HG03442 (cell line): ENCODE results near the gene MBIP.

Experiments
- ATAC-seq: cut with Tn5 transposase; IDR thresholded peaks from one replicate; pipeline ENCODE4 v1.9.1; 2021; ENCODE audit warnings: mild to moderate bottlenecking, moderate library complexity; ENCODE audit not compliant: unreplicated experiment

The MBIP gene

DNA sequence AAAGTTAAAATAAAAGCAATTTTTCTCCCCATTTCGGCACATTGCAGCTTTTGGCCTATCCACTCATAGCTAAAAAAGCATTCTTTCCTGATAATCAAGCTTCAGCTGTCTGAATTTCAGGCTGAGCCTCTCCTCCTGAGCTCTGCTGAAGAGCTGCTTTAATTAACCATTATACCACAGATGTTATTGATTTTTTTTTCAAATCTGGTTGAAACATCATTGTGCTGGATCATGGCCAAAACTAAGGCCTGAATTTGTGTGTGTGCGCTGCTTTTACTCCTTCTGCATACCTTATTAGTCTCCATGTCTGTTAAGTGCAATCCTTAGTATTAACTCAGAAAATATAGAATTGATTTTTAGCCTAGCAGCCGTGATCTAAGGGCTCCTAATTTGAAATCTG lies 52.3 kb downstream of the MBIP start:
- no peak for ATAC-seq

GRCh38 chr14:36264595-36264994 lies 55.8 kb downstream of the MBIP start:
- no peak for ATAC-seq

DNA sequence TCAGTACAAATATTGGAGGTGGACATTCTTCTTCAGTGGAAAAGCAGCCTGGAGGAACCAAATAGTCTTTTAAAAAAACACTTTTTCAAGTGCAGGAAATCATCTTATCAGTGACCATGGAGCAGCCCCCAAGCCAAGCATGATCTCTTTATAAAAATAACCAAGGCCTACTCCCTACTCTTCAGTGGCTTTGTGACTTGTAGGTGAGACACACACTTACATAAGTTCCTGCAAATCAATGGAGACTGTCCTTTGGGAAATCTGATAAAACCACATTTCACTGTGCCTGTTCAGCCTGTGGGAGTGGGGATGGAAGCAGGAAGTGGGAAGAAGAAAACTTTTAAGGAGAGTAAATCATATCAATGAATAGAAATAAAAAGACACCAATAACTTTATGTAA lies 56.3 kb downstream of the MBIP start:
- no peak for ATAC-seq

- ATAC-seq, result no peak
Measured at GRCh38 chr14:36260970-36261640, 59.3 kb downstream of the MBIP start.

DNA sequence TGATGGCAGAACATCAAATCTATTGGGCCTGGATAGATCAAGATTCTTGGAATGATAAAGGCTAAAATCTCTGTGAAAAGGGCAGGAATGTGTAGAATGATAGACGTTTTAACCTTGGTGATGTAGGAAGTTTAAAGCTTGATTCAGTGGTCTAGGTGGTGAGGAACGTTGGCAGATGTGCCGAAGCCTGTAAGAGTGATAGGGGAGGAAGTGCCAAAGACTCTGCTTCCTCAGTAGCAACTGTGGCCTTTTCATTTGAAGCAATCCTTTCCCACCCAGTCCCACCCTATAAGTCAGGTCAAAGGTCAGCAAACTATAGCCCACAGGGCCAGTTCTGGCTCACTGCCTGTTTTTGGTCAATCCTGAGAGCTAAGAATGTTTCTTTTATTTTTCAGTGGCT lies 62.2 kb downstream of the MBIP start:
- no peak for ATAC-seq

- ATAC-seq, result no peak
Measured at GRCh38 chr14:36256126-36256801, 64.2 kb downstream of the MBIP start.

DNA sequence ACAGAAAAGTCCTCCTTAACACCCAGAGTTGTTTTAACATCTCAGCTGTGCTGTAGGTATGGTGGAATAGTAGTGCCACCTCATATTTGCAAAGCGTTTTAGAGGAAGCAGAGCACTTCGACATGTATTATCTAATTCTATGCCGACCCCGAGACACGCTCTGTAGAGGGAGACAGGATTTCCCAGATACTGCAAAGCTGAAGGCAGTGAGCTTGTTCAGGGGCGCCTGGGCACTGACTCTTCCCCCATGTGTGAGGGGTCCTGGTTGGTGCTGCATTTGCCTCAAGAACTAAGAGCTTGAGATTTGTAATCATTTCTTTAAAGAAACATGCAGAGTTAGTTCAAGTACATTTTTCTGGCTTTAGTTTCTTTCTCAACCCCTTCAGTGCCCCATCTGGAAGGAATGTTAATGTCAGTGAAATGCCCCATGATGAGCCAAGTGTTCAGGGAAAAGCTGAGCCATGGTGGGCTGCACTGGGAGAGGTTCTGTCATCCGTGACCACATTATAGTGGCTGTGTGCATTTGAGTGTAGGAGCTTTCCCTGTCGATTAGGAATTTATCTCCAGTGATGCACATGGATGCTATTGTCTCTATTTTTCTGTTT lies 66.3 kb downstream of the MBIP start:
- ATAC-seq, result no peak
